Stimulated activated CD8-positive, alpha-beta memory T cell treated with anti-CD3 and anti-CD28 coated beads, Interleukin-4, amount 100 ng/mL, for 24 hours (primary cell): ENCODE results near the gene RP9.

Experiments used
- DNase-seq: peaks from one replicate; pipeline ENCODE4 v3.0.0-alpha.2; 2020; ENCODE audit warnings: low read depth

Gene RP9

GRCh38 chr7:33062782-33063443 is 46.3 kb downstream of the RP9 start:
- DNase-seq, result peak; percentile 84

GRCh38 chr7:33062023-33062781 is 47.0 kb downstream of the RP9 start, which contains the start of gene NT5C3A:
TSS of gene NT5C3A (minus strand) at chr7:33062776. CDS start at chr7:33062705, 71 bp downstream.
- peak; percentile 16 for DNase-seq

- DNase-seq, result no peak
Measured at GRCh38 chr7:33061282-33061937, 47.8 kb downstream of the RP9 start.

GRCh38 chr7:33059635-33060034 is 49.6 kb downstream of the RP9 start:
- DNase-seq, result no peak

- no peak for DNase-seq
Measured at GRCh38 chr7:33055158-33055557, 54.0 kb downstream of the RP9 start.

GRCh38 chr7:33054261-33054964 is 54.8 kb downstream of the RP9 start:
- DNase-seq, result no peak

- no peak for DNase-seq
Measured at GRCh38 chr7:33053721-33054120, 55.5 kb downstream of the RP9 start.

GRCh38 chr7:33050535-33051318 is 58.5 kb downstream of the RP9 start:
- DNase-seq, result no peak

- no peak for DNase-seq
Measured at GRCh38 chr7:33048704-33049103, 60.5 kb downstream of the RP9 start.

- DNase-seq, result no peak
Measured at GRCh38 chr7:33048257-33048656, 60.9 kb downstream of the RP9 start.

GRCh38 chr7:33044986-33045385 is 64.2 kb downstream of the RP9 start:
- no peak for DNase-seq
